PC-3 (cell line): Measurements from ENCODE around the gene RPTN. TPM values are rescaled to one million over a fixed set of nuclear protein-coding genes. Genes with fewer than 3 reads are reported as not detected.

Experiments
- ATAC-seq: fragments of 200-7000 bp; cut with Tn5 transposase; 2 replicates; pipeline ENCODE4 v1.9.1; 2020; ENCODE audit warnings: mild to moderate bottlenecking, moderate library complexity
- BruUV-seq: library from RNA; stranded (reverse); fragments of 400-500 nt; replicated peaks from 2 replicates; lab custom pipeline; 2021; lab: Mats Ljungman, UMichigan
- CTCF ChIA-PET: fragments of 300-600 bp; sonication (Branson Sonifier 250); formaldehyde crosslinking; loops from one replicate; lab custom pipeline; 2022; ENCODE audit warnings: antibody characterized with exemption; lab: Charles Lee
- POLR2A ChIA-PET: fragments of 300-600 bp; sonication (Branson Sonifier 250); formaldehyde crosslinking; loops from one replicate; lab custom pipeline; 2022; ENCODE audit warnings: antibody characterized with exemption; ENCODE audit not compliant: unreplicated experiment; lab: Charles Lee
- DNase-seq: peaks from one replicate; pipeline ENCODE4 v3.0.0-alpha.2; 2015
- H2AFZ ChIP-seq: fragments of 300-600 bp; sonication (generic); 2 replicates; pipeline ENCODE4 v1.6.0; 2016; ENCODE audit warnings: antibody characterized with exemption, low read length
- H3F3A ChIP-seq: fragments of 300-600 bp; sonication (generic); one replicate; pipeline ENCODE4 v1.6.0; 2017; ENCODE audit warnings: antibody characterized with exemption, low read length, control low read depth, mild to moderate bottlenecking; ENCODE audit not compliant: unreplicated experiment
- H3K27ac ChIP-seq: fragments of 300-600 bp; sonication (generic); 2 replicates; pipeline ENCODE4 v1.5.1; 2016; ENCODE audit warnings: mild to moderate bottlenecking, low read length
- H3K27me3 ChIP-seq: fragments of 300-600 bp; sonication (generic); 2 replicates; pipeline ENCODE4 v1.6.1; 2016; ENCODE audit warnings: low read length, mixed read lengths
- H3K36me3 ChIP-seq: fragments of 300-600 bp; sonication (generic); 2 replicates; pipeline ENCODE4 v1.6.1; 2016; ENCODE audit warnings: low read depth, mixed run types, low read length, mixed read lengths
- H3K4me1 ChIP-seq: fragments of 300-600 bp; sonication (generic); 2 replicates; pipeline ENCODE4 v1.5.1; 2016; ENCODE audit warnings: low read length; ENCODE audit not compliant: insufficient read depth
- H3K4me2 ChIP-seq: fragments of 300-600 bp; sonication (generic); 2 replicates; pipeline ENCODE4 v1.6.0; 2016; ENCODE audit warnings: low read length
- H3K4me3 ChIP-seq: fragments of 300-600 bp; sonication (generic); 2 replicates; pipeline ENCODE4 v1.5.1; 2016; ENCODE audit warnings: mild to moderate bottlenecking, low read length, mixed read lengths
- H3K79me2 ChIP-seq: fragments of 300-600 bp; sonication (generic); 2 replicates; pipeline ENCODE4 v1.6.1; 2017; ENCODE audit warnings: low read length, mixed read lengths
- H3K9ac ChIP-seq: fragments of 300-600 bp; sonication (generic); 2 replicates; pipeline ENCODE4 v1.6.0; 2016; ENCODE audit warnings: mild to moderate bottlenecking, low read length
- H3K9me2 ChIP-seq: fragments of 300-600 bp; sonication (generic); replicated peaks from 2 replicates; pipeline ENCODE4 v1.6.1; 2016; ENCODE audit warnings: mixed run types, low read length, mixed read lengths
- H3K9me3 ChIP-seq: fragments of 300-600 bp; sonication (generic); 2 replicates; pipeline ENCODE4 v1.6.1; 2016; ENCODE audit warnings: low read length, mixed read lengths
- H4K20me1 ChIP-seq: fragments of 300-600 bp; sonication (generic); 2 replicates; pipeline ENCODE4 v1.6.1; 2016; ENCODE audit warnings: low read length, mixed read lengths
- EZH2 ChIP-seq: fragments of 300-600 bp; sonication (generic); IDR thresholded peaks from one replicate; pipeline ENCODE4 v1.6.1; 2017; ENCODE audit warnings: antibody characterized with exemption, mild to moderate bottlenecking, low read length; ENCODE audit not compliant: unreplicated experiment
- EZH2phosphoT487 ChIP-seq: fragments of 300-600 bp; sonication (generic); IDR thresholded peaks from 2 replicates; pipeline ENCODE4 v1.6.1; 2018; ENCODE audit warnings: mild to moderate bottlenecking, antibody characterized with exemption, low read length, borderline replicate concordance
- intact Hi-C: fragments of 100-400 bp; cut with micrococcal nuclease; formaldehyde crosslinking; loops from 2 replicates; pipeline ENCODE4 v1.9.0; 2023
- total RNA-seq: library from RNA; depleted of rRNA; stranded (reverse); fragments of >200 nt; gene quantifications from 2 replicates; pipeline ENCODE4 v1.2.3, GENCODE V29; 2014
- TF ChIP-seq, protein P1 (sequence below): fragments of 300-600 bp; sonication (generic); conservative IDR thresholded peaks from 2 replicates; pipeline ENCODE4 v1.5.1; 2017; ENCODE audit warnings: antibody characterized with exemption, low read depth, mild to moderate bottlenecking, low read length

The RPTN gene
- total RNA-seq, 1 experiment from 2014 or later = not detected

- no peaks in the 10 kb centered on the region for H3K79me2 ChIP-seq
- no peaks in the 10 kb centered on the region for H3K27me3 ChIP-seq
- intact Hi-C loops = loop anchor here (1.0 to 2.0 kb wide), 4 partner anchors 37 to 268 kb away; no protein-coding TSS in a partner anchor
- no peaks in the 10 kb centered on the region for H4K20me1 ChIP-seq
- BruUV-seq = no TSS peak
- no peaks in the 10 kb centered on the region for H3K9me3 ChIP-seq
- DNase-seq = peak; percentile 86
- H3K9ac ChIP-seq = no peak overlapping the region
- H2AFZ ChIP-seq = no peak overlapping the region
- ChIA-PET CTCF (no interaction called here), POLR2A (no interaction called here)
- no peaks in the 10 kb centered on the region for H3K9me2 ChIP-seq
- peak; percentile 19 for ATAC-seq
- no peak for TF ChIP-seq EZH2
- TF ChIP-seq, protein P1, sequence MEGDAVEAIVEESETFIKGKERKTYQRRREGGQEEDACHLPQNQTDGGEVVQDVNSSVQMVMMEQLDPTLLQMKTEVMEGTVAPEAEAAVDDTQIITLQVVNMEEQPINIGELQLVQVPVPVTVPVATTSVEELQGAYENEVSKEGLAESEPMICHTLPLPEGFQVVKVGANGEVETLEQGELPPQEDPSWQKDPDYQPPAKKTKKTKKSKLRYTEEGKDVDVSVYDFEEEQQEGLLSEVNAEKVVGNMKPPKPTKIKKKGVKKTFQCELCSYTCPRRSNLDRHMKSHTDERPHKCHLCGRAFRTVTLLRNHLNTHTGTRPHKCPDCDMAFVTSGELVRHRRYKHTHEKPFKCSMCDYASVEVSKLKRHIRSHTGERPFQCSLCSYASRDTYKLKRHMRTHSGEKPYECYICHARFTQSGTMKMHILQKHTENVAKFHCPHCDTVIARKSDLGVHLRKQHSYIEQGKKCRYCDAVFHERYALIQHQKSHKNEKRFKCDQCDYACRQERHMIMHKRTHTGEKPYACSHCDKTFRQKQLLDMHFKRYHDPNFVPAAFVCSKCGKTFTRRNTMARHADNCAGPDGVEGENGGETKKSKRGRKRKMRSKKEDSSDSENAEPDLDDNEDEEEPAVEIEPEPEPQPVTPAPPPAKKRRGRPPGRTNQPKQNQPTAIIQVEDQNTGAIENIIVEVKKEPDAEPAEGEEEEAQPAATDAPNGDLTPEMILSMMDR = no peak
- TF ChIP-seq EZH2phosphoT487 = no peak
- H3K36me3 ChIP-seq = no peaks in the 10 kb centered on the region
- no peak overlapping the region for H3K27ac ChIP-seq
- H3K4me2 ChIP-seq = peak overlapping the region; percentile 82
- no peaks in the 10 kb centered on the region for H3F3A ChIP-seq
- no peak overlapping the region for H3K4me3 ChIP-seq
- peaks cover 17% of the 10 kb centered on the region for H3K4me1 ChIP-seq
Measured at GRCh38 chr1:152190589-152190988, 31.6 kb upstream of the RPTN start.

GRCh38 chr1:152189657-152190442 lies 30.8 kb upstream of the RPTN start:
- H3K4me3 ChIP-seq = peak overlapping the region; percentile 67
- CTCF ChIA-PET = interaction anchor here (1.0 to 1.2 kb wide), 2 partner anchors 80 to 268 kb away, joined by 3 to 5 read pairs; no protein-coding TSS in a partner anchor
- H2AFZ ChIP-seq = peak overlapping the region; percentile 82
- no peaks in the 10 kb centered on the region for H3K36me3 ChIP-seq
- no peaks in the 10 kb centered on the region for H3K79me2 ChIP-seq
- ATAC-seq (peak; percentile 45), DNase-seq (peak; percentile 83)
- BruUV-seq = no TSS peak
- H3K4me1 ChIP-seq = peaks cover 17% of the 10 kb centered on the region
- no peaks in the 10 kb centered on the region for H3F3A ChIP-seq
- 0 out of 2 replicates have a peak overlapping the region, but pooled peaks have one; percentile 48 for H3K9ac ChIP-seq
- H3K27me3 ChIP-seq = no peaks in the 10 kb centered on the region
- TF ChIP-seq EZH2 = no peak
- TF ChIP-seq EZH2phosphoT487 = no peak
- TF ChIP-seq, protein P1 = peak; percentile 95
- H3K9me2 ChIP-seq = no peaks in the 10 kb centered on the region
- H4K20me1 ChIP-seq = no peaks in the 10 kb centered on the region
- H3K4me2 ChIP-seq = peak overlapping the region; percentile 82
- H3K9me3 ChIP-seq = no peaks in the 10 kb centered on the region
- H3K27ac ChIP-seq = no peak overlapping the region
- intact Hi-C loops = loop anchor here (1.0 to 2.0 kb wide), 4 partner anchors 37 to 268 kb away; no protein-coding TSS in a partner anchor
- POLR2A ChIA-PET = no interaction called here
